Fibroblast of gingiva (primary cell): Measurements from ENCODE around the gene HOXA4.
A peak's percentile ranks its signal among the peaks of the same experiment; 100 is the strongest.

ENCODE experiments used
- DNase-seq: peaks from one replicate; pipeline ENCODE4 v3.0.0-alpha.2; 2011; ENCODE audit warnings: low read depth

Gene HOXA4

DNA sequence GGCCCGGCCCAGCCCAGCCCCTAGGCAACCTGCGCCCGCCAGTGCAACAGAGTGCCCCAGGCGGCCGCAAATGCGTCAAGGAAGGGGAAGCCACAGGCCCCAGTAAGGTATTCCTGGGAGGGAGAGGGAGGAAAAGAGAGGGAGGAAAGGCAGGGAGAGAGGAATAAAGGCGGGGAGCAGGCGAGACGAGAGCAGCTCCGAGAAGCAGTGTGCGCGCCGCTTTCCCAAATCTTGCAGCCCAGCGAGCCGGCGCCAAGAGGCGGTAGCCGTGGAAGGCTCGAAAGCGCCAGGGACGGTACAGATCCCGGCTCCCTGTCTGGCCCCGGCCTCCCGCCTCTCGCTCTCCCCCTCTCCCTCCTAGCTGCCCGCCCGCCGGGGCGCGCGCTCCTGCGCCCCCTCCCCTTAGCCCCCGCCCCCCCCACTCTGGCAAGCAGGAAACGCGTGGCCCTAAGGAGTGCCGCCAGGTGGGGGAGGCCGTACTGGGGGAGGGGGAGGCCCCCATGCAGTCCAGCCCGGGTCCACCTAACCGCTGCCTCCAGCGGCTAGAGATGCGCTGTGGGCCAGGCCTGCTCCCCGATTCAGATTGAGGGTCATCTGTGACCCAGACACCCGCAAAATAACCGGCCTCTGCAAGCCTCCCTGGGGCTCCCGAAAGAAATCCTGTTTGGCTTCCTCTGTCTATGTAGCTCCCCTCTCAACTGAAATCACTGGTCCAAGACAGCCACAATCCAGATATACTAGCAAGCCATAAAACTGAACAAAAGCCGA is 39.3 kb upstream of the HOXA4 start:
- no peak for DNase-seq

GRCh38 chr7:27168265-27168947 is 37.8 kb upstream of the HOXA4 start:
- no peak for DNase-seq

- no peak for DNase-seq
Measured at GRCh38 chr7:27167916-27168264, 37.3 kb upstream of the HOXA4 start.

GRCh38 chr7:27166531-27167505 is 36.3 kb upstream of the HOXA4 start:
- DNase-seq, result no peak

DNA sequence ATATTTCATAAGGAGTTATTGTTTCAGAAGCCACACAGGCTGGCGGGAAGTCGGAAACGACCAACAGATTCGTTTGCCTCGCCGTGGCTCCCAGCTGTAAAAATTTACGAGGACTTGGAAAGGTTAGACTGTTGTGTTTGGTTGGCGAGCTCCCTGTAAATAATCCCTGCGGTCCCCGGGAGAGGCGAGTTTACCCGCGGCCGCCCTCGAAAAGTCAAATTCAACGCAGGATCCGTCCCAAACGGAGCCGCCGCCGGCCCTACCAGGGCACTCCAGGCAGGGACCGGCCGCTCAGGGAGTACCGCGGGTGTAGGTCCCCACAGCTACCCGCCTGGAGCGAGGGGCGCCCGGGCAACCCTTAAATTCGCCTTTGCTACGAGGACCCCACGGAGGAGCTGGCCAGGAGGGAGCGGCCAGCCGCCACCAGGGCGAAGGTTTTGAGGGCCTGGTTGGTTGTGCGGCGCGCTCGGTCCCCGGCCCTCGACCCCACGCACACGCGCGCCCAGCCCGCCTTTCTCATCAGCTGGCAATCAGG is 35.5 kb upstream of the HOXA4 start:
- DNase-seq, result no peak

DNA sequence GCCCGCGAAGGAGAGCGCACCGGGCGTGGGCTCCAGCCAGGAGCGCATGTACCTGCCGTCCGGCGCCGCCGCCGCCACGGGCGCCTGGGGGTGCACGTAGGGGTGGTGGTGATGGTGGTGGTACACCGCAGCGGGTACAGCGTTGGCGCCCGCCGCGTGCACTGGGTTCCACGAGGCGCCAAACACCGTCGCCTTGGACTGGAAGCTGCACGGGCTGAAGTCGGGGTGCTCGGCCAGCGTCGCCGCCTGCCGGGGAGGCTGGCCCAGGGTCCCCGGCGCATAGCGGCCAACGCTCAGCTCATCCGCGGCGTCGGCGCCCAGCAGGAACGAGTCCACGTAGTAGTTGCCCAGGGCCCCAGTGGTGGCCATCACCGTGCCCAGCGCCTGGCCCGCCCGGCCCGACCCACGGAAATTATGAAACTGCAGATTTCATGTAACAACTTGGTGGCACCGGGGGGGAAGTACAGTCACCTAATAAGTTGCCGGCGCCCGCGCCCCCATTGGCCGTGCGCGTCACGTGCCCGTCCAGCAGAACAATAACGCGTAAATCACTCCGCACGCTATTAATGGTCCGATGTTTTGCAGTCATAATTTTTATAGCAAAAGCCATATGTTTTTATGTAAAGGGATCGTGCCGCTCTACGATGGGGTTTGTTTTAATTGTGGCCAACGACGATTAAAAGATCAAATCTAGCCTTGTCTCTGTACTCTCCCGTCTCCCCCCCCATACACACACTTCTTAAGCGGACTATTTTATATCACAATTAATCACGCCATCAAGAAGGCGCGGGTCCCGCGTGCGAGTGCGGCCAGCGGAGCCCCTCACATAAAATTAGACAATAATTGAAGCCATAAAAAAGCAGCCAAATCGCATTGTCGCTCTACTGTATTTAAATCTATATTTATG is 34.8 kb upstream of the HOXA4 start, which contains the start of gene HOXA9:
Gene HOXA9 (minus strand): TSS at position 449 of the 907 bp plus-strand sequence. CDS start 80 bp downstream, at position 369.
- no peak for DNase-seq

DNA sequence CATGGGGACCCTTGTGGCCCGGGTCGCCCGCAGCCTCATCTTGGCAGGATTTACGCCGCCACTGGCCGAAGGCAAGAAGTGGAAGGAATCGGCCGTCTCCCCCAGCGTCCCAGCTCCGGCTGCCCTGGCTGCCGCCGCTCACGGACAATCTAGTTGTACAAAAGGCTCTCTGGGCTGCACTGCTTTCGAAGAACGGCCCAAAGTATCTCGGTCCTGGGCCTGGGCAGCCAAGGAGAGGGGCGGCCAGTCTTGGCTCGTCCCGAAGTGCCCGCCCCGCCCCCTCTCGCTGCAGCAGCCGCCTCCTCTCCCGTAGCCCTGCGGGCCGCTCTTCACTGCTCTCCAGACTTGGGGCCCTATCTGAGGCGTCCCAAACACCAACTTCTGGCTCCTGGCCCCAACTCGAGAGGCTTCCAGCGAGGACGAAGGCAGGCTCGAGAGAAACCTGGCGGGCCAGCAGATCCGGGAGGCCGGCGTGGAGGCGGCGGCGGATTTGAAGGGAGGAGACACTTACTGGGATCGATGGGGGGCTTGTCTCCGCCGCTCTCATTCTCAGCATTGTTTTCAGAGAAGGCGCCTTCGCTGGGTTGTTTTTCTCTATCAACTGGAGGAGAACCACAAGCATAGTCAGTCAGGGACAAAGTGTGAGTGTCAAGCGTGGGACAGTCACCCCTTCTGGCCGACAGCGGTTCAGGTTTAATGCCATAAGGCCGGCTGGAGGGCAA is 34.0 kb upstream of the HOXA4 start:
- no peak for DNase-seq

GRCh38 chr7:27164045-27164366 is 33.4 kb upstream of the HOXA4 start:
- DNase-seq, result no peak

DNA sequence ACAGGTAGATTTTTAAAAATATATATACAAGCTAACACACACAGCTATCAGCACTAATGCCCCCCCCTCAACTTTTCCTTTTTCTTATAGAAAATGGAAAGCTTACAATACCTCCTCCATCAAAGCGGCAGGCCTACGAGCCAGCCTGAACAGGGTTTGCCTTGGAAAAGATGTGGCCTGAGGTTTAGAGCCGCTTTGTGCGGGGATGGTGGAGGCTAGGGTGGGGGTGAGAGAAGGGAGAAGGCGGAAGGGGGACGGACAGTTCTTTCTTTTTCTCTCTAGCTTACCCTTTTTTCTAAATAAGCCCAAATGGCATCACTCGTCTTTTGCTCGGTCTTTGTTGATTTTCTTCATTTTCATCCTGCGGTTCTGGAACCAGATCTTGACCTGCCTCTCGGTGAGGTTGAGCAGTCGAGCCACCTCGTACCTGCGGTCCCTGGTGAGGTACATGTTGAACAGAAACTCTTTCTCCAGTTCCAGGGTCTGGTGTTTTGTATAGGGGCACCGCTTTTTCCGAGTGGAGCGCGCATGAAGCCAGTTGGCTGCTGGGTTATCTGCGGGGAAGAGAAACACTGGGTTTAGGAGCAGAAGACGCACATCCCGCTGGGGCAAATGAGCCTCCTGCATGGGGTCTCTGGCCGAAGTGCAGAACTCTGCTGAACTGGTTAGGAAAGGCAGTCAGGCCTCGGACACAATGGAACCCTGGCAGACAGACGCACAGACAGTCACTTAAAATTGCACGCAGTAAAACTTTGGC is 32.9 kb upstream of the HOXA4 start:
- DNase-seq, result no peak

DNA sequence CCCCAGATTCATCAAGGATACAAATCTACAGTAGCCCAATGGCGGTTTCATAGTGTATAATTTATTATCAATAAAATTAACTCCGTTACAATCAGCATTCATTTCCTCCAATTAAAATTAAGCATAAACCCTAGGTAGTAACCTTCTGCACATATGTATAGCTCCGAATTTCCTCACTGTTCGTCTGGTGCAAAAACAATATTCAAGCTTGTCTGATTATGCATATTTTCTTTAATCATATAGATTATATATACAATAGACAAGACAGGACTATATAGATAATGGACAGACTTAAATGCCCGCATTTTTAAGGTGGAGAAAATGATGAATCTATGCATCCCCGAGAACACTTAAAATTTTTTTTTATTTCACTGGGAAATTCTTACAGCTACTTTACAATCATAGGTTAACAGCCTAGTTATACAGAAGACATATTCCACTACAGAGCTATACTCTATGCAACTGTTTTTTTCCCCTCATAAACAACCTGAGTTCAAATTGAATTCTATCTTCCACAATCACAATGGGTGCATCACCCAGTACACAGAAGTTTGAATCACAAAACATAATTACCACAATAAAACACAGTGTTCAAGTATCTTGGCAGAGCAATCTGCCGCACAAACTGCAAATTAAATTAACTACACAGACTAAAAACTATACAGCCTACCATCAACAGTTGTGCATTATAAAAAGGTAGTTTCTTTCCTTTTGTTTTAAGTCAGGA is 32.2 kb upstream of the HOXA4 start:
- no peak for DNase-seq

GRCh38 chr7:27161721-27162560 is 31.4 kb upstream of the HOXA4 start:
- no peak for DNase-seq

- DNase-seq, result no peak
Measured at GRCh38 chr7:27161214-27161720, 30.7 kb upstream of the HOXA4 start.

DNA sequence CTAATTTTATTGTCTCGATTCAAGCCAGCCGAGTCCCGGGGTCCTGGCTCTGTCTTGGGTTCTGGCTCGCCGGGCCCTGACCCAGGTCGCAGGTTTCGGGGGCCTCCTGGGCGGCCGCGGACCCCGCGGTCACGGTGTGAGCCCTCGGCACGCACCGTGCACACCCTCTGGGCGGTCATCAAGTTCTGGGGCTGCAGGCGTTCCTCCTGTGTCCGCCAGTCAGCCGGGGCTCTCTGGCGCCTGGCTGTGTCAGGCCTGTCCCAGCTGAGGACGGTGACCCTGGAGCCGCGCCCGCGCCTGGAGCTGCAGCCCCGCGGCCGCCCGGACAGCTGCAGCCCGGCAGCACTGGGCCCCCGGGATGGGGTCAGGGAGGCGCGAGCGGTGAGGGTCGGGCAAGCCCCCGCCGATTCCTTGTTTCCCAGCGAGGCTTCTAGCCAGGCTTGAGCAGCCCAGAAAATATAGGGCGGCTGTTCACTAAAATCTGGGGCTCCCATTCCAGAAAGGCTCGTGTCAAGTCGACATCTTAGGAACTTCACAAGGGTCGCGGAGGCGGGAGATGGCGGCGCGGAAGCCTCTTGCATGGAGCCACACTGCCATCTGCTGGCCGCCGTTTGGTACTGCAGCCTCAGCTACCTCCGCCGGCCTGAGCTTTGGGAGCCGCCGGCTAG is 30.1 kb upstream of the HOXA4 start:
- peak; percentile 63 for DNase-seq

DNA sequence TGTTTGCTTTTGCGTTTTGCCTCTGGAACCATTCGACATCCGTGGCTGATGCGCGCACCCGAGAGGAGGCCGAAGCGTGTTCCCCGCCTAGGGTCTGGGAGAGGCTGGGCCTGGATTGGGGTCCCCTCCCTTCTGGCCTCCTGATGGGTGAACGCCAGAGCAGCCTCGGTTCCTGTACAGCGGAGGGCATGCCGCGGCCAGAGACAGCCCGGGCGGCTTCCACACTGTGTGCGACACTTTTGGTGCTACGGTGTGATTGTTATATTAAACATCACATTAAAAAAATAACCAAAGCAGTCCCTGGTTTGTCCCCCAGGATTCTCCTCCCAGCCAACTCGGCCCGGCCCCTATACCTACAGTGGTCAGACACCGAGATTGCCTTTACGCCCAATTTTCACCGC is 29.6 kb upstream of the HOXA4 start:
- no peak for DNase-seq

- no peak for DNase-seq
Measured at GRCh38 chr7:27159266-27160144, 28.9 kb upstream of the HOXA4 start.
